SU-DHL-6 (cell line): Measurements from ENCODE around the gene PIAS2.

Experiments used
- H2AFZ ChIP-seq: fragments of 200-600 bp; sonication (generic); 2 replicates; pipeline ENCODE4 v1.6.1; 2014; ENCODE audit warnings: low read depth, mild to moderate bottlenecking, moderate library complexity, mixed read lengths, antibody characterized with exemption, low read length; ENCODE audit not compliant: severe bottlenecking
- H3F3A ChIP-seq: fragments of 200-600 bp; shearing (Covaris generic); 2 replicates; pipeline ENCODE4 v1.6.0; 2016; ENCODE audit warnings: antibody characterized with exemption, mild to moderate bottlenecking; ENCODE audit not compliant: insufficient read depth
- H3K27ac ChIP-seq: fragments of 200-600 bp; sonication (generic); 2 replicates; pipeline ENCODE4 v1.5.1; 2016; ENCODE audit warnings: low read depth, mild to moderate bottlenecking, low read length, moderate library complexity, mixed read lengths
- H3K27me3 ChIP-seq: fragments of 200-600 bp; sonication (generic), shearing (Covaris generic); 2 replicates; pipeline ENCODE4 v1.6.0; 2014; ENCODE audit warnings: mild to moderate bottlenecking, low read length
- H3K36me3 ChIP-seq: fragments of 200-600 bp; sonication (generic); 2 replicates; pipeline ENCODE4 v1.6.1; 2014; ENCODE audit warnings: mild to moderate bottlenecking, low read length, mixed read lengths
- H3K4me2 ChIP-seq: fragments of 300-600, 200-600 bp; shearing (Covaris generic), sonication (generic); 2 replicates; pipeline ENCODE4 v1.6.0; 2014; ENCODE audit warnings: low read length, low read depth, mild to moderate bottlenecking; ENCODE audit not compliant: poor library complexity, severe bottlenecking
- H3K4me3 ChIP-seq: fragments of 200-600 bp; sonication (generic); 2 replicates; pipeline ENCODE4 v1.5.1; 2014; ENCODE audit warnings: antibody characterized with exemption, low read length, mild to moderate bottlenecking, mixed read lengths; ENCODE audit not compliant: insufficient read depth, poor library complexity, severe bottlenecking
- H3K79me2 ChIP-seq: fragments of 200-600 bp; sonication (generic); 2 replicates; pipeline ENCODE4 v1.6.1; 2014; ENCODE audit warnings: mild to moderate bottlenecking, low read length, moderate library complexity; ENCODE audit not compliant: insufficient read depth
- H3K9ac ChIP-seq: fragments of 200-600 bp; sonication (generic); 2 replicates; pipeline ENCODE4 v1.7.0; 2014; ENCODE audit warnings: mild to moderate bottlenecking, low read length
- H3K9me2 ChIP-seq: fragments of 200-600 bp; sonication (generic); replicated peaks from 2 replicates; pipeline ENCODE4 v1.6.1; 2014; ENCODE audit warnings: low read length; ENCODE audit not compliant: insufficient read depth
- H3K9me3 ChIP-seq: fragments of 200-600 bp; sonication (generic); 2 replicates; pipeline ENCODE4 v1.6.1; 2014; ENCODE audit warnings: low read length, mixed read lengths; ENCODE audit not compliant: insufficient read depth
- H4K20me1 ChIP-seq: fragments of 200-600 bp; sonication (generic); 2 replicates; pipeline ENCODE4 v1.6.1; 2014; ENCODE audit warnings: low read depth, mild to moderate bottlenecking, antibody characterized with exemption, low read length, moderate library complexity, mixed read lengths
- EZH2phosphoT487 ChIP-seq: fragments of 200-600 bp; sonication (generic), shearing (Covaris generic); conservative IDR thresholded peaks from 2 replicates; pipeline ENCODE4 v1.6.1; 2018; ENCODE audit warnings: mild to moderate bottlenecking, antibody characterized with exemption, low read length, moderate library complexity, mixed read lengths
- TF ChIP-seq, protein P1 (sequence below): fragments of 200-600 bp; sonication (generic); IDR thresholded peaks from one replicate; pipeline ENCODE4 v1.5.1; 2017; ENCODE audit warnings: antibody characterized with exemption, mild to moderate bottlenecking, low read length, moderate library complexity; ENCODE audit not compliant: insufficient read depth, poor library complexity, severe bottlenecking

Gene PIAS2

DNA sequence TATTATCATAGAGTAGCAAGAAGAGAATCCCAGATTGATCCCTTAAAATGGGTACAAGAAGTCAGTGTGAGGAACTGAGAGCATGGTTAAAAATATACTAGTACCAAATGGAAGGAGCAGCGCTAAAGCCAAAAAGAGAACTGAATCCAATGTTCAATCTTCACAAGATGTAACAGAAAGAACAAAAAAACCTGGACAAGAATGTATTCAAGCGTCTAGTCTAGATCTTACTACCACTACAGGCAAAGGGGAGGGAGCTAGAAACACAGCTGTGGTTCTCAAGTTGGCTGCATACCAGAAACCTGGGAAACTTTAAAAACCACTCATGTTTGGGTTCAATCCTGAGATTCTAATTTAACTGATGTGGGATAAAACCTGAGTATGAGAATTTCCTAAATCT is 57.5 kb downstream of the PIAS2 start:
- Histone ChIP-seq H3F3A (peaks cover 5% of the 10 kb centered on the region; the same call in 1 of the 2 replicates), H4K20me1 (no peaks in the 10 kb centered on the region), H3K9ac (no peak overlapping the region), H3K4me3 (no peak overlapping the region), H3K9me2 (no peaks in the 10 kb centered on the region), H2AFZ (no peak overlapping the region), H3K27me3 (no peaks in the 10 kb centered on the region), H3K4me2 (peak overlapping the region; percentile 33), H3K9me3 (no peaks in the 10 kb centered on the region), H3K36me3 (peaks cover 4% of the 10 kb centered on the region; the same call in 1 of the 2 replicates), H3K27ac (peak overlapping the region; percentile 47), H3K79me2 (peaks cover 21% of the 10 kb centered on the region)
- TF ChIP-seq EZH2phosphoT487, result no peak
- TF ChIP-seq, protein P1, sequence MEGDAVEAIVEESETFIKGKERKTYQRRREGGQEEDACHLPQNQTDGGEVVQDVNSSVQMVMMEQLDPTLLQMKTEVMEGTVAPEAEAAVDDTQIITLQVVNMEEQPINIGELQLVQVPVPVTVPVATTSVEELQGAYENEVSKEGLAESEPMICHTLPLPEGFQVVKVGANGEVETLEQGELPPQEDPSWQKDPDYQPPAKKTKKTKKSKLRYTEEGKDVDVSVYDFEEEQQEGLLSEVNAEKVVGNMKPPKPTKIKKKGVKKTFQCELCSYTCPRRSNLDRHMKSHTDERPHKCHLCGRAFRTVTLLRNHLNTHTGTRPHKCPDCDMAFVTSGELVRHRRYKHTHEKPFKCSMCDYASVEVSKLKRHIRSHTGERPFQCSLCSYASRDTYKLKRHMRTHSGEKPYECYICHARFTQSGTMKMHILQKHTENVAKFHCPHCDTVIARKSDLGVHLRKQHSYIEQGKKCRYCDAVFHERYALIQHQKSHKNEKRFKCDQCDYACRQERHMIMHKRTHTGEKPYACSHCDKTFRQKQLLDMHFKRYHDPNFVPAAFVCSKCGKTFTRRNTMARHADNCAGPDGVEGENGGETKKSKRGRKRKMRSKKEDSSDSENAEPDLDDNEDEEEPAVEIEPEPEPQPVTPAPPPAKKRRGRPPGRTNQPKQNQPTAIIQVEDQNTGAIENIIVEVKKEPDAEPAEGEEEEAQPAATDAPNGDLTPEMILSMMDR, result no peak

DNA sequence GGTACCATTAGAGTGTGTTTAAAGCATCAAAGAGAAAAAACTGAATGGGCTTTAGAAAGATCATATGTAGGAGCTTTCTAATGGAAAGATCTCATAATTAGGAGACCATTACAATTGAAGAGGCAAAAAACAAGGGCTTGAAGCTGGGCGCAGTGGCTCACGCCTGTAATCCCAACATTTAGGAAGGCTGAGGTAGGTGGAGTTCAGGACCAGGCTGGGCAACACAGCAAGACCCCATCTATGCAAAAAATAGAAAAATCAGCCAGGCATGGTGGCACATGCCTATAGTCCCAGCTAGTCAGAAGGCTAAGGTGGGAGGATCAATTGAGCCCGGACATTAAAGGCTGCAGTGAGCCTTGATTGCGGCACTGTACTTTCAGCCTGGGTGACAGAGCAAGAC is 59.0 kb downstream of the PIAS2 start:
- peaks cover 4% of the 10 kb centered on the region; the same call in 1 of the 2 replicates for H3K36me3 ChIP-seq
- H3K79me2 ChIP-seq, result peaks cover 7% of the 10 kb centered on the region; the same call in 1 of the 2 replicates
- H3K27me3 ChIP-seq, result no peaks in the 10 kb centered on the region
- H4K20me1 ChIP-seq, result no peaks in the 10 kb centered on the region
- TF ChIP-seq EZH2phosphoT487, result no peak
- TF ChIP-seq, protein P1, result no peak
- no peak overlapping the region for H3K4me2 ChIP-seq
- no peaks in the 10 kb centered on the region for H3K9me2 ChIP-seq
- H3F3A ChIP-seq, result peaks cover 5% of the 10 kb centered on the region; the same call in 1 of the 2 replicates
- no peak overlapping the region for H2AFZ ChIP-seq
- no peak overlapping the region for H3K27ac ChIP-seq
- no peak overlapping the region for H3K4me3 ChIP-seq
- no peaks in the 10 kb centered on the region for H3K9me3 ChIP-seq
- H3K9ac ChIP-seq, result no peak overlapping the region

DNA sequence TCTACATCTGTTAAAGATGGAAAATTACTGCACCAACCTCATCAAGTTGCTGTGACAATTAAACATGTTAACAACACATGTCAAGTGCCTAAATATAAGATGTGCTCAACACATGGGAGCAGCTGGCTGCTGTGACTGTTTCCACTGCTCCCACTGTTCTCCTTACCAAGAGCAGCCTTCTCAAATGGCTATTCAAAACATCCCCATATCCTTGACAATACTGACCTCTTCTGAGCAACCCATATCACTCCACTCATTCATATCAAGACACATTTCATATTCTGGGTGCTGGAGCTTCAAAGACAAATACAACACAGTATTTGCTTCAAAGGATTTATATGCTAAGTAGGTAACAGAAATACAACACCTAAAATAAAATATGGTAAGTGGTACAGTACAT is 60.3 kb downstream of the PIAS2 start:
- Histone ChIP-seq H4K20me1 (no peaks in the 10 kb centered on the region), H3K27me3 (no peaks in the 10 kb centered on the region), H2AFZ (no peak overlapping the region), H3K27ac (no peak overlapping the region), H3K4me2 (no peak overlapping the region), H3K9ac (no peak overlapping the region), H3F3A (peaks cover 5% of the 10 kb centered on the region; the same call in 1 of the 2 replicates), H3K9me3 (no peaks in the 10 kb centered on the region), H3K36me3 (peaks cover 4% of the 10 kb centered on the region; the same call in 1 of the 2 replicates), H3K79me2 (peaks cover 7% of the 10 kb centered on the region; the same call in 1 of the 2 replicates), H3K9me2 (no peaks in the 10 kb centered on the region), H3K4me3 (no peak overlapping the region)
- TF ChIP-seq EZH2phosphoT487, result no peak
- TF ChIP-seq, protein P1, result no peak
